ENCODE measurements around the gene BRD4.

BRD4 gene

DNA sequence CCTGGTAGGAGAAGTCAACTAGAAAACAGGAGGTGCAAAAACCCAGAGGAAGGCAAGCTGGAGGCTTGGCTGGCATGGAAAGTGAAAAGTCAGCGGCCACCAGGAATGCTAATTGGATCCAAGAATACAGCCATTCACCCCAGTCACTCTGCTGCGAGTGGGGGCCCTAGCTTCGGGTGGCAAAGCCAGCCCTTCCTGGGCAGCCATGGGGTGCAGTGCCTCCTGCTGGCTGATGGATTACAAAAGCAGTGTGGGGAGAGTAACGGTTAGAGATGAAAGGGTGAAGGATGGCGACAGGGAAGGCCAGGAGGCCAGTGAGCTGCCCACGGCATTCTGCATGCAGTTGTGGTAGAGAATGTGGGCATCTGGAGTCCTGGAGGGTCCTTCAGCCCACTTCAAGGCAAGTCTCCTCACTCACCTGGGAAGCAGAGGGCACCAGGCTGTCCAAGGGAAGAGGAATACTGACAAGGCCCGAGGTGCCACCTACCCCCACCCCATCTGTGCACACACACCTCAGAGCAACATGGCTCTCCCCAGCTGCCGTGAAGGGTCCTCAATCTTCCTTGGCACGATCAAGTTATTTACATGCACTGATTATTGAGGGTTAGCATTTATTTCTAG, 79.8 kb downstream of the BRD4 start:
- no peaks in the 10 kb centered on the region for H3K27me3 Mint-ChIP-seq
- no peak for DNase-seq
- H3K4me3 Mint-ChIP-seq: no peak overlapping the region
- CTCF ChIA-PET: interaction anchor here (1.1 kb wide), 1 partner anchor 151 kb away, joined by 5 read pairs; no protein-coding TSS in a partner anchor
- H3K36me3 Mint-ChIP-seq: peaks cover 41% of the 10 kb centered on the region
- no peaks in the 10 kb centered on the region for H3K9me3 Mint-ChIP-seq
- H3K27ac Mint-ChIP-seq: no peak overlapping the region
- H3K4me1 Mint-ChIP-seq: no peaks in the 10 kb centered on the region

DNA sequence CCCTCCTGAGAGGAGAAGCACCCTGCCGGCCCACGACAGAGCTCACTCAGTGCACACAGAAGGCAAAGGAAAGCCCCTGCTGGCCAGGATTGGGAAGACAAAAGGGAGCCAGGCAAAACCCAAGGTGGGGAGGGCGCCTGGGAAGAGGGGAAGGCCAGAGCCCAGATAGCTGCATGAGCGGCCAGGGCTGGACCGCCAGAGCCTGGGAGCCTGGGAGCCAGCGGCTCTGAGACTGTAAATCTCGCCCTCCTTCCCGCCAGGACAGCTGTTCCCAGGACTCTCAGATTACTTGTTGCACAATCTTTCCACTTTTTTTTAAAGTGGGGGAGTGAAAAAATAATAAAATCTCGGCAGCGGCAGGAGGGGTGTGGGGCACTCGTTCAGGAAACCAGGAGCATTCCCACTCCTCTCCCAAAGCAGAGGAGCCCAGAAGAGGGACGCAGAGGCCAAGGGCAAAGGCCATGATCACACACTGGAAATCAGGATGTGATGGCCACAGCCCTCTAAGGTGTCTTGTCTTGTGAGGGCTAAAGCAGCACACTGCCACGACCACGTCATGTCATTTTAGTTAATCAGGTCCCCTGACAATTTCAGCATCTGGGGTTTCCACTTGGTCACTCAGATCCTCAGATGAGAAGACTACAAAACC, 80.5 kb downstream of the BRD4 start:
- H3K4me3 Mint-ChIP-seq: no peak overlapping the region
- H3K36me3 Mint-ChIP-seq: peaks cover 38% of the 10 kb centered on the region
- CTCF ChIA-PET: interaction anchor here (1.1 kb wide), 1 partner anchor 151 kb away, joined by 5 read pairs; no protein-coding TSS in a partner anchor
- no peaks in the 10 kb centered on the region for H3K9me3 Mint-ChIP-seq
- no peaks in the 10 kb centered on the region for H3K27me3 Mint-ChIP-seq
- H3K4me1 Mint-ChIP-seq: no peaks in the 10 kb centered on the region
- no peak overlapping the region for H3K27ac Mint-ChIP-seq
- DNase-seq: no peak

DNA sequence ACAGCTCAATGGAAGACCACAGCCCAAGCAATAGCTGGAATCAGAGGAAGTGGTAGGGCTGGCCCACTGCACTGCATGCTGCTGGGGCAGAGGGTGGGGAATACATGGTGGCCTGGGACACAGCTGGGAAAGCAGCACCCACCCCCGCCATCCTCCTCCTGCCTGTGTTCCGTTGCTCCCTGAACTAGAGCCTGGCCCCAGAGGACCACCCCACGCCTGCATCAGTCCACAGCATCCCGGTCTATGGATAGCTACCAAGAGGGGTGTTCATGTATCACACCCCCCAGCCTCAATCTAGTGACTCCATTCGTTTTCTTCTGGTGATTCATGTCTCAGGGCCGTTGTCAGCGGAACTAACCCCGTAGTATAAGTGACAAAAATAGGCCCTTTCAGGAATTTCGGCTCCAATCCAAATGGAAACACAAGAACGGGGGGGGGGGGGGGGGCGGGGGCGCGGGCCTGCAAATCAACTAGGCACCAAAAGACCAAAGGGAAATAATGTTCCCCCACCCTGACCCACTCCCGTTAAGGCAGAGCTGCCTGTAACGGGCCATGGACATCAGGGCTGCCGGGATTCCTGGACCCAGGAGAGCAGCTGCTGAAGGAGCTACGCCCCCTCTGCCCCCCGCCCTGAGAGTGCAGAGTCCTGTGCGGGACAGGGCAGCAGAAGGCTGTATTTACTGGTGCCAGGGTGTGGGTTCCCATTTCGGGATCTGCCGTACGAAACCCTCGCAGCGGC, 81.2 kb downstream of the BRD4 start:
- no peak overlapping the region for H3K4me3 Mint-ChIP-seq
- CTCF ChIA-PET: no interaction called here
- DNase-seq: no peak
- H3K4me1 Mint-ChIP-seq: no peaks in the 10 kb centered on the region
- H3K36me3 Mint-ChIP-seq: peaks cover 39% of the 10 kb centered on the region
- H3K27me3 Mint-ChIP-seq: no peaks in the 10 kb centered on the region
- H3K9me3 Mint-ChIP-seq: no peaks in the 10 kb centered on the region
- no peak overlapping the region for H3K27ac Mint-ChIP-seq

DNA sequence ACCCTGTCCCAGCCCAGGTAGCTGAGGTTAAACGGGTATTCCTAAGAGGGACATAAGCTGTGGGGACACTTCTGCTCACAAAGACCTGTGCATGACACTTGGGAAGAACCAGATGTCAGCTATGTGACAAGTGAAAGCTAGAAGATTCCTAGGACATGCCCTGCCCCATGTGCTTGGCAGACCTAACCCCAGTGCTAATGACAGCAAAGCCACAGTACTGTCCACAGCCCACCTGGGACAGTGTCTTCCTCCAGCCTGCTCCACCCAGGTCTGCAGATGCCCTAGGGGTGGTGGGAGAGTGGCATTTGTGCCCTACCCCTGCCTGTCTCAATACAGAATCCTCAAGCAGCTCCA, 81.7 kb downstream of the BRD4 start:
- CTCF ChIA-PET: interaction anchor here (0.7 kb wide), 1 partner anchor 158 kb away, joined by 3 read pairs; no protein-coding TSS in a partner anchor
- peaks cover 41% of the 10 kb centered on the region for H3K36me3 Mint-ChIP-seq

DNA sequence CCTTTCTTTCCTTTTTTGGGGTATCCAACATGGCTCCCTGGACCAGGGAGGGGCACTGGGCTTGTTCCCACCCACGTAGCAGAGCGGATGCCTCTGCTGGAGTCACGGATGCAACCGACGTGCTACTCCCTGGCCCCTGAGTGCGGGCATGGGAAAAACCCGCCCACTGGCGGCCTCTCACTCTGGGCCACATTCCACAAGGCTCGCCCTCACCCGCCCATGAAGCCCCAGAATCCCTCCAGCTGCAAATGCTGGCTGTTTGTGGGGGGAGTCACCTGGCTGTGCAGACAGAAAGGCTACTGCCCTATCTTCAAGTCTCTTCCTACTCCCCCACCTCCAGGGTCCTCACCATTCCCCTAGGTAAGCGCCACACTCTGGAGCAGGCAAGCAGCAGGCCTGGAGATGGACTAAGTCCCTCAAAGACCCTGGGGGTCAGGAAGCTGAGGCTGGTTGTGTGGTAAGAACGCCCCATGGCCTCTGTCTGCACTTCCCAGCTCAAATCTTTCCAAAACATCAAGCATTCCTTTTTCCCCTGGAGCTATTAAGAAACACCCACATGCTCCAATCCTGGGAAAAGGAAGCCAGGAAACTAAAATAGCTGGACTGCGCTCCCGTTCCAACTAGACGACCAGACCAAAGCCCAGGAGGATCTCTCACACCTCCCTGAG, 82.2 kb downstream of the BRD4 start:
- H3K27me3 Mint-ChIP-seq: no peaks in the 10 kb centered on the region
- no peak for DNase-seq
- peaks cover 37% of the 10 kb centered on the region for H3K36me3 Mint-ChIP-seq
- H3K4me1 Mint-ChIP-seq: no peaks in the 10 kb centered on the region
- H3K9me3 Mint-ChIP-seq: no peaks in the 10 kb centered on the region
- H3K4me3 Mint-ChIP-seq: no peak overlapping the region
- H3K27ac Mint-ChIP-seq: no peak overlapping the region
- CTCF ChIA-PET: interaction anchor here (0.7 kb wide), 1 partner anchor 157 kb away, joined by 3 read pairs; no protein-coding TSS in a partner anchor

More for the DNA sequence above, 81.7 kb downstream of the BRD4 start:
- no peak overlapping the region for H3K27ac Mint-ChIP-seq
- H3K27me3 Mint-ChIP-seq: no peaks in the 10 kb centered on the region
- H3K9me3 Mint-ChIP-seq: no peaks in the 10 kb centered on the region
- no peak for DNase-seq
- H3K4me1 Mint-ChIP-seq: no peaks in the 10 kb centered on the region
- no peak overlapping the region for H3K4me3 Mint-ChIP-seq

DNA sequence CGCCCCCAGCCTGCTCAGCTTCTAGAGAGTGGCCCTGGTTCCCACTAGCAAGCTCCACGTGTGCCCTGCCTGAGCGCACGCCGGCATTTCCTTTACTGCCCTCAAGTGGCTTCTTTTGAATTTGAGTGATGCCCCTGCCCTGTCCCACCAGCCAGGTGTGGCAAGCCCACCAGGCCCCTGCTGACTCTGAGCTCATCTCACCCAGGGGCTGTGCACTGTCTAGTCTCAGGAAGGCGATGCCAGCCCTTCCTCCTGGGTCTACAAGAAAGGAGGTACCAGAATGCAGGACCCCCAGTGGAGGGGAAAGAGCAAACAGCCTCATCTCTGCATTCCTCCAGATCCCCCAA, 82.8 kb downstream of the BRD4 start:
- CTCF ChIA-PET: interaction anchor here (0.5 kb wide), 1 partner anchor 75 kb away, joined by 4 read pairs; no protein-coding TSS in a partner anchor
- peaks cover 37% of the 10 kb centered on the region for H3K36me3 Mint-ChIP-seq
- no peak overlapping the region for H3K27ac Mint-ChIP-seq

DNA sequence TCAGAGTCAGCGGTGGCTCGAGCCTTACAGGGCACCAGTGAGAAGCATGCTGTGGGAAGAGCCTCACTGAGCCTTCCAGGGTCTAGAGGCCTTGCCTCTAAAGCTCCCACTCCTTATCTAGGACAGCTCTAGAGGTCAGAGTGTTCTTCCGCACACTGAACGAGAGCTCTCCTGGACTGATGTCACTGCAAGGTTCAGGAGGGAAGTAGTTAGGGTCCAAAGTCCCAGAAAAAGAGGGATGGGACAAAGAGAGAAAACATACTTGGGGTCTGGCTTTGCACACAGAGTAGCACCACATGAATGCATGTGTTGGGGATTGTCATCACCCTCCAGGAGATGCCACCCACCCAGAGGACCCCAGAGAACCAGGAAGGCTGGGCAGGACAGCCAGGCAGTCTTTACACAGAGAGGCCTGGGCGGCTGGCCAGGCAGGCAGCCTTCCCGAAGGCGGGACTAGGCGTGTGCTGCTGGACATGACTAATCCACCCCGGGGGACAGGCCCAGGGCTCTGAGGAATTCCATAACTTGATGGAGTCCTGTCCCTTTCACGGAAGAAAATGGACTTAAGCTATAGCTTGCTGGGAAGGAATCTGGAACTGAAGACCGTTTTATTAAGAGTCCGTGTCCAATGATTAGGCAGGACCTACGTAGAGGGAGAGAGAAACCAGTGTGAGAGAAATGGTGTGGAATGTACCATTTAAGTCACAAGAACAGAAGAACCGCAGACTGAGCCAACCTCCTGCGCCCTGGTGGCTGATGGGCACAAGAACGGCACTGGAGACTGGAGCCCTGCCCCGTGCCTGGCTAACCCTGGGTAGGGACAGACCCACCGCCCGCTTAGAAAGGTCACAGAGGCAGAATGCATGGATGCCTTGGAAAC, 83.5 kb downstream of the BRD4 start:
- no peak for DNase-seq
- peaks cover 34% of the 10 kb centered on the region for H3K36me3 Mint-ChIP-seq
- H3K4me3 Mint-ChIP-seq: no peak overlapping the region
- H3K27ac Mint-ChIP-seq: no peak overlapping the region
- H3K9me3 Mint-ChIP-seq: no peaks in the 10 kb centered on the region
- no peaks in the 10 kb centered on the region for H3K27me3 Mint-ChIP-seq
- CTCF ChIA-PET: interaction anchor here (0.5 kb wide), 1 partner anchor 74 kb away, joined by 4 read pairs; no protein-coding TSS in a partner anchor
- no peaks in the 10 kb centered on the region for H3K4me1 Mint-ChIP-seq

More for the DNA sequence above, 82.8 kb downstream of the BRD4 start:
- Mint-ChIP-seq H3K4me1 (no peaks in the 10 kb centered on the region), H3K9me3 (no peaks in the 10 kb centered on the region), H3K4me3 (no peak overlapping the region), H3K27me3 (no peaks in the 10 kb centered on the region)
- no peak for DNase-seq

DNA sequence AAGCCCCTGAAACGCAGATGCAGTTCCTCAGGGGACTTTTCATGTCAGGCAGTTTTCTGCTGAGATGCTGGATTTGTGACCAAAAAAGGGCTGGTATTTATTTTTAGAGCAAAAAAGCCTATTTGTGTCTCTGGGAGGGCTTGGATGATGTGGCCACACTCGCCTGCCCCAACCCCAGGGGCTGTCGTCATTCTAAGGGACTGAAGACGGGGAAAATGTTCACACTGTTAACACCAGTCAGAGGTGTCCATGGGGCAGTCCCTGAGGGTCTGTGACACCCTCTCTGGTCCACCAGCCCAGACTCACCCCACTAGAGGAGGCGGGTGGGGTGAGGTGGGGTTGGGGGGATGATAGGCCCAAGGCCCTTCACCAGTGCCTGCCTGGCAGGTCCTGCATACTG, 84.2 kb downstream of the BRD4 start:
- peaks cover 37% of the 10 kb centered on the region for H3K36me3 Mint-ChIP-seq
- no peak overlapping the region for H3K27ac Mint-ChIP-seq

DNA sequence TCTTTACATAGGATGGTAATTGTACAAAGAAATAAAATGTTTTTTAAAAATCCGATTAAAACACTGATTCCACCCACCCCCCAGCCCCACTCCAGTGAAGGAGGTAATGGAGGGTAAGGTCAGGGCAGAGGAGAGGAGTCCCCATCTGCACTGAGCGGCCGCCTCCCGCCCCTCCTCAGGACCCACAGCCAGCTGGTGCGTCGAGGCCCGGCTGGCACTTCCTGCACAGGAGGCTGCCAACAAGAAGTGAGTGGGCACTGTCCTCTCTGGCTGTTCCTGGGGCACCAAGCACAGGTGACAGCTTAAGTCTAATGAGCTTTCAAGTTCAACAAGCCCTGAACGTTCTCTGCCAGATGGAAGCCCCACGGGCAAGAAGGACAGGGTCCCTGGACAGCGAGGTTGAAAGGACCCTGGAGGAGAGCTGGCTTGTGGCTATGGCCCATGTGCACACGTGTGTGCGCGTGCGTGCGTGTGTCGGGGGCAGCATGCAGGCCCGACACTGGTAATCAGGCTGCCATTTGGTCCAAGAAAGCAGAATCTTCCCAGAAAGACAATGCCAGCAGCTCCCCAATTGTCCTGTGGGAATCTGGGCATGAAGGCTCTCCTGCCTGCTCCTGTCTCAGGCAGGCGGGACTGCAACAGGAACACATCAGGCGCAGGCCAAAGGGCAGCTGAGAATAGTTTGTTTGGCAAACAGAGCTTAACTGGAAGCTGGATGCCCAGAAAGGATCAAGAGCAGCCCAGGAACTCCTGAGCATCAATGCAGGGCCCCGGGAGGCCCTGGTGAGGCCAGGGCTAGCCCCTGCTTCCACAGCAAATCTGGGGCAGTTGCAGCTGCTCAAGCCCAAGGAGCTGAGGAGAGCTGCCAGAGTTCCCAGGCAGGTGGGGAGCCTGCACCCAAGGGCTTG, 85.0 kb downstream of the BRD4 start:
- no peaks in the 10 kb centered on the region for H3K4me1 Mint-ChIP-seq
- no peak for DNase-seq
- H3K4me3 Mint-ChIP-seq: no peak overlapping the region
- H3K27me3 Mint-ChIP-seq: no peaks in the 10 kb centered on the region
- CTCF ChIA-PET: no interaction called here
- H3K36me3 Mint-ChIP-seq: peaks cover 37% of the 10 kb centered on the region
- no peak overlapping the region for H3K27ac Mint-ChIP-seq
- H3K9me3 Mint-ChIP-seq: no peaks in the 10 kb centered on the region

More for the DNA sequence above, 84.2 kb downstream of the BRD4 start:
- DNase-seq: no peak
- CTCF ChIA-PET: no interaction called here
- Mint-ChIP-seq H3K4me1 (no peaks in the 10 kb centered on the region), H3K4me3 (no peak overlapping the region), H3K9me3 (no peaks in the 10 kb centered on the region), H3K27me3 (no peaks in the 10 kb centered on the region)

DNA sequence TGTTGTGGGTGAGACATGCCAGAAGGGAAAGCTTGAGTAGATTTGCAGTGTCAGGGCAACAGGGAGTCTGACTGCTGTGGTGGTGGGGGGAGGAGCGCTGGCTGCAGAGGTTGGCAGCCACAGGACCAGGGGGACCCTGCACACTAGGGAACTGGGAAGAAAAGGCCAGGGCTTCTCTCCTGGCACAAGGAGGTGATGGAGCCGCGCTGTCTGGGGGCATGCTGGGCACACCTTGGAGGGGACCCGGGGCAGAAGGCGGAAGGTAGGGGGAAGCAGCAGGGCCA, 86.2 kb downstream of the BRD4 start:
- Mint-ChIP-seq H3K4me3 (no peak overlapping the region), H3K9me3 (no peaks in the 10 kb centered on the region), H3K27me3 (no peaks in the 10 kb centered on the region), H3K36me3 (peaks cover 32% of the 10 kb centered on the region), H3K27ac (no peak overlapping the region), H3K4me1 (no peaks in the 10 kb centered on the region)
- DNase-seq: no peak
- CTCF ChIA-PET: no interaction called here

DNA sequence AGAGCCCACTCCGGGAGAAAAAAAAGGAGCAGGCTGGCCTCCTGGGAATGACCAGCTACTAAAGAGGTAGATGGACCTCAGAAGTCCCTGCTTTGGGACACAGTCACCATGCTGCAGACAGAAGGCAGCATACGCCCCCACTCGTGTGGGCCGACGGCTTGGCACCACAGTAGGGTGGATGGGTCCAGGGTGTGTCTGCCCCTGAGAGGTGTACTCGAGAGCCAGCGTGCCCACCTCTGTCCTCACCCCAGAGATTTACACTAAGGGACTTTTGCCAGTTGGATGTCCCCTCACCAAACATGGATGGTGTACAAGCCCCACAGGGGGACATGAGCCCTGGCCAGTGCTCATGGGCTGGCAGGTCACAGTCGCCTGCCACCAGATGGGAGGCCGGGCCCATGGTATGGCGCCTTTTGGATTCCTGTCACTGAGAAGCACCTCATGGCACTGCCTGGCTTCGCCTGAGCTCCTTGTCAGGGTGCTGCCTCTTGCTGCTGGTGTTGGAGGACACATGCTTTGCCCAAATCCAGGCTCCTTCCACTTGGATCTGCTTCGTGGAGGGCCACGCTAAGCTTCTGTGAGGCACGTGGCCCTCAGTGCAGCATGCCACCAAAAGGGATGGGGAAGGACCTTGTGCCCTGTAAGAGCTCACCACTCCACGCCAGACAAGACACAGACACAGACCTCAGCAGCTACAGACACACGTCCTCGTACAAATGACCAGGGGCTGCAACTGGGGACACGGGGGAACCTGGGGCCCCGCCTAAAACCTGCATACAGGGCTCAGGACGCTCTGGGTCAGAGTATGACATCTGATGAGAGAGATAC, 86.8 kb downstream of the BRD4 start:
- DNase-seq: no peak
- H3K9me3 Mint-ChIP-seq: no peaks in the 10 kb centered on the region
- H3K4me3 Mint-ChIP-seq: no peak overlapping the region
- no peaks in the 10 kb centered on the region for H3K27me3 Mint-ChIP-seq
- peaks cover 32% of the 10 kb centered on the region for H3K36me3 Mint-ChIP-seq
- H3K4me1 Mint-ChIP-seq: no peaks in the 10 kb centered on the region
- peak overlapping the region; percentile 19 for H3K27ac Mint-ChIP-seq
- CTCF ChIA-PET: no interaction called here

DNA sequence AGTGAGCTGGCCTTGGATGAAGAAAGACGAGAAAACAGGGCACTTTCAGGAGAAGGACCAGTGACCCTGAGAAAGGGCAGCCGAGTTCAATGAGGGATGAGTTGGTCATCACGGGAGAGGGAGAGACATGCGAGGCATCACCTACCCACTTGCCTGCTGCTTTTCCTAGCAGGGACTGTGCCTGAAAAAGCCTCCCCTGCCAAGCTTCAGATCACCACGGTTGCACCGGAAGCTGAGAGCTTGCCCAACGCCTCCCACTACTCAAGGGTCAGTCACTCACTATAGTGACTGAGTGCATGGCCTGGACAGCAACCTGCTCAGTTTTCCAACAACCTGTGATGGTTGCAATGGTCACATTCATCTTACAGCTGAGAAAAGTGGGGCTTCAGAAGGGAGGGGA, 87.5 kb downstream of the BRD4 start:
- no peaks in the 10 kb centered on the region for H3K27me3 Mint-ChIP-seq
- no peak overlapping the region for H3K4me3 Mint-ChIP-seq
- H3K9me3 Mint-ChIP-seq: no peaks in the 10 kb centered on the region
- peak overlapping the region; percentile 53 for H3K27ac Mint-ChIP-seq
- no peaks in the 10 kb centered on the region for H3K4me1 Mint-ChIP-seq
- H3K36me3 Mint-ChIP-seq: peaks cover 34% of the 10 kb centered on the region
- no peak for DNase-seq
- CTCF ChIA-PET: no interaction called here

All from activated naive CD4-positive, alpha-beta T cell treated with anti-CD3 and anti-CD28 coated beads, Interleukin-2, amount 10 ng/mL, durations not matched to agents 7 days and 5 days (primary cell).